ENCODE data around the gene PGC. TPM values are rescaled to one million over a fixed set of nuclear protein-coding genes. Genes with fewer than 3 reads are reported as not detected.

The PGC gene
- total RNA-seq, 2 experiments from 2014 or later, result not detected

DNA sequence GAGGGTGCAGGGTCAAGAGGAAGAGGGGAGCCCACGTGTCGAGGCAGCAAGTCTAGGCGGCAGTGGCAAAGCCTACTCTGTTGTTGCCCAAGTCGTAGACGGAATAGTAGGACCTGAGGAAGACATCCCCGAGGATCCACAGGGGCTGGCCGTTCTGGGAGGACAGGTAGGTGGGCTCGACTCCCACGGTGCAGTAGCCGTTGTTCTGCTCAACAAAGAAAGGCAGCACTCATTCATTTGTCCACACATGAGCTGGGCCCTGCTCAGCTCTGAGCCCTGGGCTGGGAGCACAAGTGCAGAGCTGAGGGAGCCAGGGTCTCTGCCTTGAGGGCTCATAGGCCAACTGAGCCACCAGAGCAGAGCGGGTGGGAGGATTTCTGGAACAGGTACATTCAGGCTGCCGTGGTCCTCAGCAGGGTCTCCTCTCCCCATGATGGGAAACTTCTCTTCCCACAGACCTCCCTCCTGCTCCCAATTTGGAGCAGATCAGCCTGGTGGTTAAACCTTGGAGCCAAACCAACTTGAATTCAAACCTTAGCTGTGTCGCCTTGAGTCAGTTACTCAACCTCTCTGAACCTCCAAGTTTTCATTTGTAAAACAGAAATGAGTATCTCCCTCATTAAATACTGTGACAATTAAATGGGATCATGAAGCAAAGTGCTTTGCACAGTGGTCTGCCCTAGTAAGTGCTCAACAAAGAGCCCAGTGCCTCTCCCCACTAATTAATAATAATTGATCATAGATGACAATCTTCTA is 10.2 kb downstream of the PGC start:
- peaks cover 20% of the 10 kb centered on the region for H3K4me1 Mint-ChIP-seq
- no peaks in the 10 kb centered on the region for H3K9me3 Mint-ChIP-seq
- ChIA-PET POLR2A (no interaction called here), CTCF (interaction anchor here (1.4 to 1.8 kb wide), 2 partner anchors 31 to 50 kb away, joined by 3 to 4 read pairs; partner anchors contain the start of gene TOMM6)
- H3K27me3 Mint-ChIP-seq, result peaks cover 2% of the 10 kb centered on the region
- no peak overlapping the region for H3K27ac Mint-ChIP-seq
- no peak overlapping the region for H3K4me3 Mint-ChIP-seq
- no peaks in the 10 kb centered on the region for H3K36me3 Mint-ChIP-seq (ENCODE audit: low read depth)
- DNase-seq, result no peak

DNA sequence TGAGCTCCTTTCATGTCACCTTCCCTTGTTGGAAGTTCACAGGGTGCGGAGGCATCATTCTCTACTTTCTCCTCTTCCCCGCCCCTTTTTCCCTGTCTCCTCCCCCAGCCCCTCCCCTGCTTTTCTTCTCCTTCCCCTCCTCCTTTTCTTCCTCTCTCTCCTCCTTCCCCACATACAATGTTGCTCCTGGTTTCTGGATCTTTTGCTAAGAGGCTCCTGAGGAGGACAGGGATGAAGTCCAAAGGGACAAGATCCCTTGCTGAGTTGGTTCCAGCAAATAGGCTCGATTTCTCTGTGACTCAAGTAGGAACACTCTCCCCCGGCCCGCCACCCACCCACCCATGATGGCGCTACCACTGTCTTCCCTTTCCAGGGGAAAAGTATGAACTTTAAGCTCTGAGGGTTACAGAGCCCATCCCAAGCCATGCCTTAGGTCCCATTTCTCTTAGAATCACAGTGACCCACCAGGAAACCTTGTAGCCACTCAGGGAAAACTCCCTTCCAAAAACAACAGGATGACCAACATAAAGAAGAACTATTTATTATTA is 10.9 kb downstream of the PGC start:
- ChIA-PET POLR2A (no interaction called here), CTCF (interaction anchor here (1.8 to 2.1 kb wide), 2 partner anchors 51 to 368 kb away, joined by 4 to 6 read pairs; partner anchors contain the start of gene TOMM6)
- H3K4me1 Mint-ChIP-seq, result peaks cover 25% of the 10 kb centered on the region
- H3K27me3 Mint-ChIP-seq, result peaks cover 2% of the 10 kb centered on the region
- H3K4me3 Mint-ChIP-seq, result no peak overlapping the region
- no peaks in the 10 kb centered on the region for H3K36me3 Mint-ChIP-seq (ENCODE audit: low read depth)
- no peak for DNase-seq
- H3K27ac Mint-ChIP-seq, result no peak overlapping the region
- H3K9me3 Mint-ChIP-seq, result no peaks in the 10 kb centered on the region

DNA sequence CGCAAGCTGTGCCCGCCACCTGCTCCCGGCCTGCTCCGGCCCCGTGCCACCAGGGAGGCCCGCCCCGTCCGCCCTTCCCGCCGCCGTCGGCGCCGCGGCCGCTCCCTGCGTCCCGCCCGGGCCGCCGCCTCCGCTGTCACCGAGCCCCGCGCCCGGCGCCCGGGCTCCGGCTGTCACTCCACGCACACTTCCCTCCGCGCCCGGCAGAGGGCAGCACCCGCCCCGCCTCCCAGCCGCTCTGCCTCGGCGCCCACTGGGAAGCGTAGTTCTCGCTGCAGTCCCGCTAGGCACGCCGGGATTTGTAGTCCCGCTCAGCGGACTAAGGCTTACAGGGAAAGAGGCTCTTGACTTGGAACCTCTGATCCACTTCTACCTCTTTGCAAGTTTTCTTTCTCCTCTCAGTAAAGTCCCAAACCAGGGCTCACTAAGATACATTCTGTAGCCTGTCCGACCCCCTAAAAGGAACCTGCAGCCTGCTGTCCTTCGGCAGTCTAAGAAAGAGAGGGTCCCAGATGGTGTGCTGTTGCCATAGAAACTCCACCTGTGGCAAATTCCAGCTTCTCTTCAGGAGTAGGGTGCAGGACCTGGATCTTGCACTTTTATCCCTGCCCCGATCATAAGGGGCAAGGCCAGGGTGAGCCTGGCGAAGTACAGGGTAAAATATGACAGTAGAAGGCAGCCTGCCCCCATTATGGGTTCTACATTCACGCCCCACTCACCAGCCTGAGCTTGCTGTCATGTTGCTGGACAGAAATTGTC is 11.6 kb downstream of the PGC start, which contains the start of gene TFEB:
TFEB (minus strand) TSS at position 182 of the 759 bp plus-strand sequence. CDS start 44,395 bp downstream, outside the sequence.
- CTCF ChIA-PET, result interaction anchor here (1.4 to 2.4 kb wide), 6 partner anchors 44 to 369 kb away, joined by 4 to 12 read pairs (median 5); partner anchors contain the start of genes FRS3 and TOMM6
- Mint-ChIP-seq H3K4me1 (peaks cover 31% of the 10 kb centered on the region), H3K36me3 (ENCODE audit: low read depth) (no peaks in the 10 kb centered on the region), H3K4me3 (peak within 1 kb of the TSS; percentile 79), H3K27ac (peak within 1 kb of the TSS; percentile 64), H3K9me3 (no peaks in the 10 kb centered on the region), H3K27me3 (peaks cover 2% of the 10 kb centered on the region)
- DNase-seq, result peak; percentile 95
- POLR2A ChIA-PET, result interaction anchor here (1.0 to 3.7 kb wide), 4 partner anchors 19 to 185 kb away, joined by 3 to 35 read pairs (median 12); partner anchors contain the start of genes BYSL and MED20

DNA sequence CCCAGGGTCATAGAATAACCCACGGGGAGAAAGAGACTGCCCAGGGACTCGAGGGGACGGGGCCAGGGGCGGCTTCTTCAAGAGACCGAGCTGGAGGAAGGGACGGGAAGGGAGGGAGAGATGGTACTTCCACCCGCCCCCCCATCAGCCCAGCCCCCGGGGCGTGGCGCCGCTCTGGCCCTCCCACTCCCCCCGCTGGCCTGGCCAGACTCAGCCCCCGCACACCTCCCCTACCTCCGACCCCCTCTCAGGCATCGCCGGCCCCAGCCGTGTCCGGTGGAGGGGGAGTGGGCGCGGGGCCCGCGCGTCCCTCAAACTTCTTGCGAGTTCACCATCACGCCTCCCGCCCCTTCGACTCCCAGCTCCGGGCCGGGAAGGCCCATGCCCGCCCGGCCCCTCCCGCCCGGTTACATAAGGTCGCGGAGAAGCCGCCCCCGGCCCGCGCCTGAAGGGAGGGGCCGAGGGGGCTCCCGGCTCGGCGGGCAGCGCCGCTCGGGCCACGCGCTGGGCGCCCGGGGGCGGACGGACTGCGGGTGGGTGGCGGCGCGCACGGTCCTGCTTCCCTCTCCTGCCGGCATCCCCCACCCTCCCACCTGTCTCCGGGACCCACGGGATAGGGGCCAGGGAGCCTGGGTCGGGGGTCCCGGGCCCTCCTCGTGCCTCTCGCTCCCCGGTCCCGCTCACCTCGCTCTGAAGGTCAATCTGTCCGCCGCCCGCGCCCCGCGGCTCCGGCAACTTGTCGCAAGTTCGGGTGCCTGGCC is 12.4 kb downstream of the PGC start:
- no peaks in the 10 kb centered on the region for H3K36me3 Mint-ChIP-seq (ENCODE audit: low read depth)
- H3K27ac Mint-ChIP-seq, result peak overlapping the region; percentile 47

DNA sequence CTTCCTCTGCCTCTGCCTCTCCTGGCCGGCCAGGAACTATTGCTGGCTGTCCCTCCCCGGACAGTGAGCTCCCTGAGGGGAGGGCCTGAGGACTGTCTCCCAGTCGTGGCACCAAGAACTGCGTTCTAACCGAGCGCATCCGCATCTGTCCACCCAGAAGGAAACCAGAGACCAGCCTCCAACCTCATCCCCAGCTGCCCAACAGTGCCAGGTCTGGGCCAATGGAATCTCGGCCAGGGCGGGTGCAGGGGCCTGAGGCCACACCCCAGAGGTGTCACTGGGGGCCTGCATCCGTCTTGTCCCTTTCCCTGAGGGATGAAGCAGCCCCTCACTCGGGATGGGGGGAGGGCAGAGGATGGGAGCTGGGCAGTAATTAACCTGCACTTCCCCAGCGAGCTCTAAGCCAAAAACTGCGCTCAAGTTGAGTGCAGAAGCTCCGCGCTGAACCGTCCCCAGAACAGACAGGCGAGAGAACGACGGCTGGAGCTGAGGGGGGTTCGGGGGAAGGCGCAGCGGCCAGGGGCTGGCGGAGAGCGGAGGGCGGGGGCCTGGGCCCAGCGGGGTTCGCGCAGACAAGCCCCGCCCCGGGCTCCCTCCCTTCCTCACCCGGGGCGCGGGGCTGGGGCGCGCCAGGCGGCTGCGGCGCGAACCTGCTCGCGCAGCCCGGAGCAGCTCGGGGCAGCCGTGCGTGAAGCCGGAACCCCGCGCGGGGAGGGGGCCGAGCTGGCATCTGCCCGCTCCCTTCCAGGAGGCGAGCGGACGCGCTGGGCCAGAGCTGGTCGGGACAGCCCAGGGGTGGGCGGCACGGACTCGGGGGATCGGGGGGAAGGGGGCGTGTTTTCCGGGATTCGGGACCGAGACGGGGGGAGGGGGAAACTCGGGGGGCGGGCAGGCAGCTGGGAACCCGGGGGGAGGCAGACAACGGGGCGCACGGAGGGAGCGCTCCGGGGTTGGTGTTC is 13.2 kb downstream of the PGC start:
- CTCF ChIA-PET, result interaction anchor here (0.8 to 2.8 kb wide), 17 partner anchors 10 to 430 kb away, joined by 3 to 12 read pairs (median 4); partner anchors contain the start of genes FRS3 and TOMM6

More for the DNA sequence above, 12.4 kb downstream of the PGC start:
- Mint-ChIP-seq H3K4me3 (peak overlapping the region; percentile 79), H3K27me3 (peaks cover 2% of the 10 kb centered on the region), H3K9me3 (no peaks in the 10 kb centered on the region), H3K4me1 (peaks cover 38% of the 10 kb centered on the region)
- CTCF ChIA-PET, result interaction anchor here (0.9 to 2.8 kb wide), 11 partner anchors 19 to 430 kb away, joined by 3 to 12 read pairs (median 4); partner anchors contain the start of genes FRS3 and TOMM6
- peak; percentile 74 for DNase-seq
- POLR2A ChIA-PET, result interaction anchor here (1.0 to 3.7 kb wide), 10 partner anchors 16 to 316 kb away, joined by 3 to 35 read pairs (median 5); partner anchors contain the start of genes BYSL, MED20, TAF8 and TOMM6

DNA sequence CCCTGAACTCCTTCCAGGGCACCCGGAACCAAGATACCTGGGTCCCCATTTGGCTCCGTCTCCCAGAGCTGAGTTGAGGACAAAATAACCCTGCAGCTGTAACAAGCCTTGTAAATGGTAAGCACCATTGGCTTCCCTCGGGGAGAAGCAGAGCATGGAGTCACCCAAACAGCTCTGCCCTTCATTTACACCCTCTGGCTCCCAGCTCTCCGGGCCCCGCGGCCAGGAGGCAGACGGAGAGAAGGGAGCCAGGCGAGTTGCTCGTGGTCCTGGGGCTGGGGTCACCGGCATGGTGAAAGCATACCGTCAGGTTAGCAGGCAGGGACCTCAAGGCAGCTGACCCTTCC is 13.9 kb downstream of the PGC start:
- no peaks in the 10 kb centered on the region for H3K36me3 Mint-ChIP-seq (ENCODE audit: low read depth)
- ChIA-PET CTCF (interaction anchor here (0.8 to 2.8 kb wide), 10 partner anchors 10 to 311 kb away, joined by 3 to 12 read pairs (median 6); partner anchors contain the start of gene TOMM6), POLR2A (interaction anchor here (0.9 to 3.7 kb wide), 9 partner anchors 17 to 317 kb away, joined by 3 to 35 read pairs (median 5); partner anchors contain the start of genes BYSL, MED20, TAF8 and TOMM6)
- peaks cover 2% of the 10 kb centered on the region for H3K27me3 Mint-ChIP-seq
- no peak for DNase-seq
- peaks cover 40% of the 10 kb centered on the region for H3K4me1 Mint-ChIP-seq
- no peaks in the 10 kb centered on the region for H3K9me3 Mint-ChIP-seq
- peak overlapping the region; percentile 81 for H3K4me3 Mint-ChIP-seq
- H3K27ac Mint-ChIP-seq, result peak overlapping the region; percentile 84

More for the DNA sequence above, 13.2 kb downstream of the PGC start:
- peak; percentile 73 for DNase-seq
- POLR2A ChIA-PET, result interaction anchor here (0.9 to 3.7 kb wide), 11 partner anchors 17 to 316 kb away, joined by 3 to 35 read pairs (median 5); partner anchors contain the start of genes BYSL, MED20, TAF8 and TOMM6
- Mint-ChIP-seq H3K4me3 (peak overlapping the region; percentile 81), H3K27me3 (peaks cover 2% of the 10 kb centered on the region), H3K9me3 (no peaks in the 10 kb centered on the region), H3K4me1 (peaks cover 38% of the 10 kb centered on the region), H3K27ac (peak overlapping the region; percentile 84), H3K36me3 (ENCODE audit: low read depth) (no peaks in the 10 kb centered on the region)

DNA sequence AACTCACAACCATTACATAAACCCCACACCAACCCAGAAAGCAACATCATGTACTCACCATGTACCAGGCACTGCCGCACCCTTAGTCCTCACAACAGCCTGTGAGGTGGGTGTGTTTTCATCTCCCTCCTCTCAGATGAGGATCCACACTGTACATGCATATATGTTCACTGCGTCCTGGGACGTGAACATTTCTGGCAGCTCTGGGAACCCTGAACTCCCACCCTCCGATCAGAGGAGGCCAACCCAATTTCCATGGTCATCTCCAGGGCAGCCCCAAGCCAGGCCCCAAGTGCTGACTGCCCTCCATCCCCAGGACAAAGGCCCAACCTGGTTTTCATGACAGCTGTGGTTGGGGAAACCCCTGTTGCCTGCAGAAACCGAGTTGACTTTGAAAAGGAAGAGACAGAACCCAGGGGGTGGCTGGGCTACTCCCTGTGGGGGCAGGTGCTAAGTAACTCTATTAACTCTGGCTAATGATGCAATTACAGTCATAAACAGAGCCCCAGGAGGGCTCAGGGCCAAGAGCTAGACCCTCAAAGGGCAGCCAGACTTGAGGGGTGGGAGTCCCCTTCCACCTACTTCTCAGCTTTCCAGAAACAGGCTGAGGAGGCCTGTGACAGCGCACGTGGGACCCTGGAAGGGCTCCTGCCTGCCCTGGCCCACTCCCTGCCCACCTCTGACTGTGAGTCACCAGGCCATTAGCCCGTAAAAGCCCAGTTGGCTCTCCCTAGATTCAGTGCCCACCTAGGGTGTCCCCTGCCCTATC is 14.4 kb downstream of the PGC start:
- no peaks in the 10 kb centered on the region for H3K36me3 Mint-ChIP-seq (ENCODE audit: low read depth)
- H3K27me3 Mint-ChIP-seq, result peaks cover 2% of the 10 kb centered on the region
- H3K4me3 Mint-ChIP-seq, result peak overlapping the region; percentile 81
- H3K27ac Mint-ChIP-seq, result peak overlapping the region; percentile 84
- peaks cover 40% of the 10 kb centered on the region for H3K4me1 Mint-ChIP-seq
- CTCF ChIA-PET, result interaction anchor here (0.9 to 2.8 kb wide), 6 partner anchors 9 to 311 kb away, joined by 3 to 12 read pairs (median 6); no protein-coding TSS in a partner anchor
- peak; percentile 60 for DNase-seq
- no peaks in the 10 kb centered on the region for H3K9me3 Mint-ChIP-seq
- POLR2A ChIA-PET, result interaction anchor here (0.9 to 3.7 kb wide), 8 partner anchors 16 to 318 kb away, joined by 3 to 35 read pairs (median 5); partner anchors contain the start of genes BYSL, MED20, TAF8 and TOMM6

DNA sequence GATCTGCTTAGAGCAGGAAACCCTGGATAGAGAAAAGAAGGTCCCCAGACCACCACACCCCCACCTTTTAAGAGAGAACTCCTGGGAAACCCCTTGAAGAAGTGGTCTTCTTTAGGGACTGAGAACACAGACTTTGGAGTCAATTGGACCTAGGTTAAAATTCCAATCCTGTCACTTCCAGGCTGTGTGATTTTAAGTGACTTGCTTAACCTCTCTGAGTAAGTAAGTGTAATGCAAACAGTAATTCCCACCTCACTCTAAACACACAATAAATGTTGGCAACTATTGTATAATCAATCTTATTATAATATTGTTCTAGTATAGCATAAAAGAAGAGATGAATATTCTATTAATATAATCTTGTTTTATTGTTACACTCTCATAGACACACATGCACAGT is 15.0 kb downstream of the PGC start:
- H3K36me3 Mint-ChIP-seq (ENCODE audit: low read depth), result no peaks in the 10 kb centered on the region
- peak overlapping the region; percentile 64 for H3K27ac Mint-ChIP-seq
- no peaks in the 10 kb centered on the region for H3K9me3 Mint-ChIP-seq
- peaks cover 2% of the 10 kb centered on the region for H3K27me3 Mint-ChIP-seq
- peak overlapping the region; percentile 81 for H3K4me3 Mint-ChIP-seq
- POLR2A ChIA-PET, result interaction anchor here (1.0 to 3.7 kb wide), 3 partner anchors 25 to 318 kb away, joined by 3 to 35 read pairs (median 21); partner anchors contain the start of genes TAF8 and TOMM6
- DNase-seq, result no peak
- peaks cover 41% of the 10 kb centered on the region for H3K4me1 Mint-ChIP-seq
- CTCF ChIA-PET, result interaction anchor here (0.9 to 2.8 kb wide), 2 partner anchors 24 to 26 kb away, joined by 3 to 9 read pairs; no protein-coding TSS in a partner anchor

DNA sequence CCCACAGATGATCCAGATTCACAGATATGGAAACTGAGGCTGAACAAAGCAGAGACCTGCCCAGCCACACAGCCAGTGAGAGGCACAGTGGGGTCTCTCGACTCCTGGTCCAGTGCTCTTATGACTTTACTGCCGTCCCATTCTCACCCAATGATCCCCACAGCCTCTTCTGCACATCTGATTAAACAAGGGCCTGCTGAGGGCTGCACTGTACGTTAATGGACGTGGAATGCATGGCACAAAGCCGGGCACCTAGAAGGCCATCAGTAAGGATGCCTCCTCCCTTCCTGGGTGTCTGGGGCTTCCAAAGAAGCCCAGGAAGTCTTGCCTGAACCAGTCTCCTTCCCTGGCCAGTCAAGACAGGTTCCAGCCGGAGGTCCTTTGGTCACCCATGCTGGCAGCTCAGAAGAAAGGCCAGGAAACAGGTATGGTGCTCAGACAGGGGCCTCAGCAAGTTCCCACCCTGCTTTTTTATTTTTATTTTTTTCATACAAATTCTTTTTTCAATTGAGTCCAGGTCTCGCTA is 15.6 kb downstream of the PGC start:
- ChIA-PET POLR2A (interaction anchor here (1.0 to 3.4 kb wide), 2 partner anchors 55 to 319 kb away, joined by 3 to 21 read pairs; partner anchors contain the start of genes TAF8 and TOMM6), CTCF (interaction anchor here (0.9 kb wide), 1 partner anchor 25 kb away, joined by 3 read pairs; no protein-coding TSS in a partner anchor)
- no peaks in the 10 kb centered on the region for H3K27me3 Mint-ChIP-seq
- peaks cover 46% of the 10 kb centered on the region for H3K4me1 Mint-ChIP-seq
- H3K27ac Mint-ChIP-seq, result no peak overlapping the region
- H3K9me3 Mint-ChIP-seq, result no peaks in the 10 kb centered on the region
- no peaks in the 10 kb centered on the region for H3K36me3 Mint-ChIP-seq (ENCODE audit: low read depth)
- DNase-seq, result no peak
- H3K4me3 Mint-ChIP-seq, result no peak overlapping the region
